Adrenal gland (tissue), 12 donors: ENCODE results near the gene TNC. TPM values are rescaled to one million over a fixed set of nuclear protein-coding genes. Genes with fewer than 3 reads are reported as not detected.

Experiments
- DNase-seq, 7 donors: peaks; one replicate each; pipeline ENCODE4 v3.0.0-alpha.2; 2019 to 2020
- H3K27ac ChIP-seq, 5 donors: fragments of 200-600 bp; sonication (generic) in 4 of 5; 1 replicate in 3 of 5; 2 replicates in 2 of 5; pipeline versions ENCODE4 v1.5.1 to v1.8.0; 2016 to 2020; ENCODE audit warnings: mild to moderate bottlenecking in 1 of 5
- H3K27me3 ChIP-seq: fragments of 200-600 bp; 2 replicates; pipeline ENCODE4 v1.8.0; 2021
- H3K36me3 ChIP-seq, 2 donors: fragments of 200-600 bp; replicated peaks in 1 of 2; 1 replicate in 1 of 2; 2 replicates in 1 of 2; pipeline versions ENCODE4 v1.5.1 to v1.8.0; 2018 to 2022
- H3K4me1 ChIP-seq, 2 donors: fragments of 200-600 bp; replicated peaks in 1 of 2; 1 replicate in 1 of 2; 2 replicates in 1 of 2; pipeline versions ENCODE4 v1.5.1 to v1.8.0; 2018 to 2021
- H3K4me3 ChIP-seq, 4 donors: fragments of 200-600 bp; sonication (generic) in 3 of 4; one replicate each; pipeline ENCODE4 v1.5.1; 2016 to 2018
- H3K9me3 ChIP-seq, 3 donors: fragments of 200-600 bp; sonication (generic) in 1 of 3; replicated peaks in 1 of 3; 1 replicate in 2 of 3; 2 replicates in 1 of 3; pipeline versions ENCODE4 v1.5.1 to v1.8.0; 2016 to 2021
- POLR2A ChIP-seq, 2 donors: fragments of 450-650 bp; IDR thresholded peaks; one replicate each; pipeline ENCODE4 v1.6.1; 2017; ENCODE audit warnings: antibody characterized with exemption in 2 of 2, mild to moderate bottlenecking in 2 of 2, moderate library complexity in 1 of 2
- WGBS, 4 donors: extraction: QIAGEN DNeasy Blood & Tissue Kit in 2 of 4; methylation state at CpG; one replicate each; pipeline versions ENCODE4 v1.1.5 to v1.1.7; 2013 to 2017; 5-methylcytosine and 5-hydroxymethylcytosine counted together
- intact Hi-C, 2 donors: fragments of 100-400 bp; cut with DNase I; formaldehyde crosslinking; loops; one replicate each; pipeline versions ENCODE4 v1.14.1 to v1.15.0; 2022 to 2023
- polyA plus RNA-seq, 3 donors: library from polyadenylated mRNA; stranded (reverse); fragments of 200-250 nt in 2 of 3; fragments of 350-450 nt in 1 of 3; fragmentation: Illumina TruSeq in 1 of 3; extraction: RNeasy Lipid Tissue Mini Kit (QIAGEN cat#74804) in 1 of 3; gene quantifications; one replicate each; pipeline ENCODE4 v1.2.3, GENCODE V29; 2013 to 2014
- total RNA-seq, 9 donors: library from RNA; depleted of rRNA in 4 of 9; stranded (reverse); fragments of >200 nt in 4 of 9; fragments of 120-200 nt in 1 of 9; fragmentation: NEBNext Ultra II Directional in 1 of 9; extraction: Animal tissue kit (Norgen Biotek cat#: 25700) in 1 of 9; gene quantifications; one replicate each; pipeline versions ENCODE4 v1.1.0 to v1.2.4, GENCODE V29; 2013 to 2023
- TF ChIP-seq, protein P1 (sequence below), 6 experiments: fragments of 450-650 bp in 4 of 6; fragments of 200-600 bp in 2 of 6; sonication (generic) in 1 of 6; IDR thresholded peaks; 1 replicate in 5 of 6; 2 replicates in 1 of 6; pipeline versions ENCODE4 v1.5.1 to v1.8.0; 2016 to 2021; ENCODE audit warnings: antibody characterized with exemption in 6 of 6, mild to moderate bottlenecking in 2 of 6, moderate library complexity in 1 of 6
- donor health status: healthy with polysubstance abuse.
- donor health status: Bipolar disorder and iron deficiency.
- donor health status: DM: yes; HTN: yes; CAD: no.
- donor health status: DM: no; HTN: no; CAD: no.
- donor health status: DM: no; HTN: no; CAD: no.
- donor health status: DM: yes; HTN: yes; CAD: no.

The TNC gene
- total and polyA plus RNA-seq, 12 donors = 1.9 to 53.8 (median 10.7) TPM

- intact Hi-C loops = no loop called here
- 32 to 56% (median 46%) methylated on average over 2 of the region's 2 CpGs for WGBS, 4 donors
- DNase-seq = no peak
- Histone ChIP-seq H3K27me3 (no peaks in the 10 kb centered on the region), H3K36me3 (no peaks in the 10 kb centered on the region), H3K4me1 (no peaks in the 10 kb centered on the region), H3K27ac (peak overlapping the region in 1 of 5 donors; percentile 36), H3K9me3 (no peaks in the 10 kb centered on the region), H3K4me3 (no peak overlapping the region)
- TF ChIP-seq, protein P1, sequence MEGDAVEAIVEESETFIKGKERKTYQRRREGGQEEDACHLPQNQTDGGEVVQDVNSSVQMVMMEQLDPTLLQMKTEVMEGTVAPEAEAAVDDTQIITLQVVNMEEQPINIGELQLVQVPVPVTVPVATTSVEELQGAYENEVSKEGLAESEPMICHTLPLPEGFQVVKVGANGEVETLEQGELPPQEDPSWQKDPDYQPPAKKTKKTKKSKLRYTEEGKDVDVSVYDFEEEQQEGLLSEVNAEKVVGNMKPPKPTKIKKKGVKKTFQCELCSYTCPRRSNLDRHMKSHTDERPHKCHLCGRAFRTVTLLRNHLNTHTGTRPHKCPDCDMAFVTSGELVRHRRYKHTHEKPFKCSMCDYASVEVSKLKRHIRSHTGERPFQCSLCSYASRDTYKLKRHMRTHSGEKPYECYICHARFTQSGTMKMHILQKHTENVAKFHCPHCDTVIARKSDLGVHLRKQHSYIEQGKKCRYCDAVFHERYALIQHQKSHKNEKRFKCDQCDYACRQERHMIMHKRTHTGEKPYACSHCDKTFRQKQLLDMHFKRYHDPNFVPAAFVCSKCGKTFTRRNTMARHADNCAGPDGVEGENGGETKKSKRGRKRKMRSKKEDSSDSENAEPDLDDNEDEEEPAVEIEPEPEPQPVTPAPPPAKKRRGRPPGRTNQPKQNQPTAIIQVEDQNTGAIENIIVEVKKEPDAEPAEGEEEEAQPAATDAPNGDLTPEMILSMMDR (IDR thresholded peaks at IDR 0.05) = no peak
- no peak for TF ChIP-seq POLR2A (IDR thresholded peaks at IDR 0.05)
Measured at GRCh38 chr9:115137526-115137925, 19.6 kb upstream of the TNC start.

DNA sequence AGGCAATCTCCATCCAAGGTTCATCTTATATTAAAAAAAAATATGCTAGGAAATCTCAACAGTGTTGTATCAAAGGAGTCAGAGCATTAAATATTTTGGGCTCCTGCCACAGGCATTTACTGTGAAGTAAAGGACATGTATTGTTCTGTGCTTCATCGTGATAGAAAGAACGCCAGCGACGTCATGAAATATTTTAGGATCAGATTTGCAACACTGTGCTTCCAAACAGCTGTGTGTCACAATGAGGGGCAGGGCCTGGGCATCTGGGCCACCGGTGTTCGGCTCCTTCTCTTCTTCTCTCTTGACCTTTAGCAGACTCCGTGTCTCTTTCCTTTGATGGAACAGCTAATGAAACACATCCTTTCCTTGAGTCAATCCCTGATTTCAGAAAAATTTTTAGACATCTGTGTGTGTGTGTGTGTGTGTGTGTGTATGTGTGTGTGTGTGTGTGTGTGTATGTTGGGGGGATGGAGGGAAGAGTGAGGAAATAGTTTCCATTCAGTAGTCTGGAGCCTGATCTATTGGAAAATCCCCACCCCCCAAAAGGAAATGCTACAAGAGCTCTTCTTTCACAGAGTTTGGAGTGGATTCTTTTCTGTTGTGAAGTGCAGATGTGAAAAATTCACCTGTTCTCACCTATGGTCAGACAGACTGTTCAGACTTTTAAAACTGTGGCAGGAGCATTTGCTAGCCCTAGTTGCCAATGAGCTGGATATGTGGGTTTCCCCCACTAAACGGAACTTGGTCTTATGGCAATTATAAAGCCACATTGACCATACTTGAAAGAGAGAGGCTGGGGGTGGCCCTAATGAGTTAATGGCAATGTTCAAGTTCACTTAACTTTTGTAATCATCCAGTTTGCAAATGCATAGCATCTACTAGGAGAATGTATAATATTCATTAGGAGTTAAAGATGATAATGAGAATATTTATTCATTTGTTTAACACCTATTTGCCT, 18.1 kb upstream of the TNC start:
- no peak for TF ChIP-seq POLR2A (IDR thresholded peaks at IDR 0.05)
- TF ChIP-seq, protein P1 (IDR thresholded peaks at IDR 0.05) = no peak
- Histone ChIP-seq H3K4me3 (no peak overlapping the region), H3K9me3 (no peaks in the 10 kb centered on the region), H3K4me1 (no peaks in the 10 kb centered on the region), H3K27ac (no peak overlapping the region), H3K36me3 (no peaks in the 10 kb centered on the region), H3K27me3 (no peaks in the 10 kb centered on the region)
- WGBS, 4 donors = 69 to 76% (median 71%) methylated on average over 8 of the region's 8 CpGs
- intact Hi-C loops = no loop called here
- DNase-seq = no peak

DNA sequence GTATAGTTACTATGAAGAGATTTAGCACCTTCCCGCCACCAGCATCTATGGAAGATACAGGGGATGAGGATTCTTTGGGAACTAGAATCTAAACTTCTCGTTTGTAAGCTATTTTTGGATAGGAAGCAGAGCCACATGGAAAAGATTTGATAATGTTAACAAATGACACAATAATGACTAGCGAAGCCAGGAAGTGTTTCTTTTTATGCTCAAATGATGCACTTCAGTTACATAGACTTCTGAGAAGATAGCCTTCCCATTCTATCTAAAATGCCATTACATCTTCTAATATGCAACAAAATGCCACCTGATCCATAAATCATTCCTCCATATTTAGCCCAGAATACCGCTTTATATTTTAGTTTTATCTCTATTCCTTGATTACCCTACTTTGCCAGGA, 17.0 kb upstream of the TNC start:
- Histone ChIP-seq H3K27me3 (no peaks in the 10 kb centered on the region), H3K4me3 (no peak overlapping the region), H3K27ac (no peak overlapping the region), H3K4me1 (no peaks in the 10 kb centered on the region), H3K36me3 (no peaks in the 10 kb centered on the region), H3K9me3 (no peaks in the 10 kb centered on the region)
- DNase-seq = no peak
- 59 to 69% (median 62%) methylated on average over 4 of the region's 4 CpGs for WGBS, 4 donors
- intact Hi-C loops = no loop called here
- TF ChIP-seq, protein P1 (IDR thresholded peaks at IDR 0.05) = no peak
- TF ChIP-seq POLR2A (IDR thresholded peaks at IDR 0.05) = no peak

- no peaks in the 10 kb centered on the region for H3K9me3 ChIP-seq
- TF ChIP-seq POLR2A (IDR thresholded peaks at IDR 0.05) = no peak
- TF ChIP-seq, protein P1 (IDR thresholded peaks at IDR 0.05) = no peak
- intact Hi-C loops = no loop called here
- DNase-seq = no peak
- 65 to 77% (median 69%) methylated on average over 1 to 2 of the region's 2 CpGs for WGBS, 4 donors
- no peaks in the 10 kb centered on the region for H3K36me3 ChIP-seq
- H3K4me1 ChIP-seq = no peaks in the 10 kb centered on the region
- no peak overlapping the region for H3K4me3 ChIP-seq
- no peaks in the 10 kb centered on the region for H3K27me3 ChIP-seq
- no peak overlapping the region for H3K27ac ChIP-seq
Measured at GRCh38 chr9:115133649-115134048, 15.7 kb upstream of the TNC start.
